ENCODE data around the gene ALCAM. TPM values are rescaled to one million over a fixed set of nuclear protein-coding genes. Genes with fewer than 3 reads are reported as not detected.

The ALCAM gene
- total and polyA plus RNA-seq, 4 donors, result 35.4 to 154 (median 80.7) TPM

DNA sequence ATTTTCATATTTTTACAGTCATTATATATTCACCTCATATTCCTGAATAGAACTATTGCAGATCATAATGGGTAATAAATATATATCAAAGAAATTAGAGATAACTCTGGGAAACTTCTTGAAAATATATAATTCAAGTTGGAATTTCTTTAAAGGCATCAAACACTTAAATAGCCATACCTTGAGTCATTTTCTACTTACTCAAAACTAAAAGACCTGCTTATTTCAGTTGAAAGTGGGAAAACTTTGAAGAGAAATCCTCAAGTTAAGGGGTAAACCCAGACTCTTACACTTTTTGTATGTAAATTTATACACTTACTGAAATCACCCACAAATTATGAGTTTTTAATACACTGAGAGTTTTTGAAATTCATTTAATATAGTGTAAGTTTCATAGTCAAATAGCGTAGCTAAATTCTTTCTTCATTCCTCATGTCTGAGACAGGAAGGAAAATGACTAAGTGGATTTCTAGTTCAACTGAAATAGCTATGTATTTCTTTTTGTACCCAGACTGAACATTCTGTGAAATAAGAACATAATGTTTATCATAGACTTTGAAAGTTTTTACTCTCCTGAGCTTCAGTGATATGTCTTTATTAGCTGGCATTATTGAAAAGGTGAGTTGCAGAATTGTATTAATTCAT is 4.6 kb upstream of the ALCAM start:
- Histone ChIP-seq H3K36me3 (ENCODE audit: control insufficient read depth in 1 of 2, insufficient read depth in 2 of 2, low read length in 1 of 2) (no peaks in the 10 kb centered on the region), H3K4me1 (ENCODE audit: control insufficient read depth in 1 of 2, insufficient read depth in 2 of 2, low read length in 2 of 2) (peaks cover 2 to 5% of the 10 kb centered on the region in 2 donors), H3K9me3 (ENCODE audit: control insufficient read depth, low read length) (no peaks in the 10 kb centered on the region), H3K27me3 (ENCODE audit: control insufficient read depth in 1 of 2, insufficient read depth in 2 of 2, low read length in 1 of 2) (no peaks in the 10 kb centered on the region), H3K27ac (ENCODE audit: low read depth in 1 of 2, low read length in 2 of 2) (peak overlapping the region in 1 of 2 donors; percentile 80), H3K4me3 (ENCODE audit: low read length in 2 of 2) (no peak overlapping the region)
- intact Hi-C loops (cut with DNase I), result loop anchor here (10.0 kb wide), 3 partner anchors 597 to 1087 kb away; no protein-coding TSS in a partner anchor
- 4 to 5% methylated on average over 1 of the region's 1 CpG for WGBS, 2 donors
- DNase-seq (no peak), ATAC-seq (ENCODE audit: low FRiP score) (no peak)

DNA sequence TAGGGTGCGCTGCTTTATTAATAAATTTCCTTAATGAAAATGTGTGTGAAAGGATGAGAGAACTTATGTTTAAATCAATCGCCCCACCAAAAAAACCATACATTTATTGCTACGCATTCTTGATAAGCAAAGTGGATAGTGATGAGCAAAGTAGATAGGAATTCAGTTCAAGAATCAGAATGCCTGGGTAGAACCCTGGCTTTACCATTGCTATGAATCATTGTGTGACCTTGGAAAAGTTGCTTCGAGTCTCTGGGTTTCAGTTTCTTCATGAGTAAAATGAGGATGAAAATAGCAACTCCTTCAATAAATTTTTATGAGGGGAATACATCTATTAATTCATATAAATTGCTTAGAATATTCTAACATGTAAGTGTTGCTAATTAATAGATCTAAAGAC is 2.6 kb upstream of the ALCAM start:
- 93% methylated on average over 4 of the region's 4 CpGs for WGBS, 2 donors
- peaks cover 2 to 5% of the 10 kb centered on the region in 2 donors for H3K4me1 ChIP-seq (ENCODE audit: control insufficient read depth in 1 of 2, insufficient read depth in 2 of 2, low read length in 2 of 2)
- no peak overlapping the region for H3K4me3 ChIP-seq (ENCODE audit: low read length in 2 of 2)
- H3K9me3 ChIP-seq (ENCODE audit: control insufficient read depth, low read length), result no peaks in the 10 kb centered on the region
- no peaks in the 10 kb centered on the region for H3K36me3 ChIP-seq (ENCODE audit: control insufficient read depth in 1 of 2, insufficient read depth in 2 of 2, low read length in 1 of 2)
- no peaks in the 10 kb centered on the region for H3K27me3 ChIP-seq (ENCODE audit: control insufficient read depth in 1 of 2, insufficient read depth in 2 of 2, low read length in 1 of 2)
- no peak for DNase-seq
- ATAC-seq (ENCODE audit: low FRiP score), result no peak
- no peak overlapping the region for H3K27ac ChIP-seq (ENCODE audit: low read depth in 1 of 2, low read length in 2 of 2)
- intact Hi-C loops (cut with DNase I), result loop anchor here (10.0 kb wide), 3 partner anchors 599 to 1089 kb away; no protein-coding TSS in a partner anchor

DNA sequence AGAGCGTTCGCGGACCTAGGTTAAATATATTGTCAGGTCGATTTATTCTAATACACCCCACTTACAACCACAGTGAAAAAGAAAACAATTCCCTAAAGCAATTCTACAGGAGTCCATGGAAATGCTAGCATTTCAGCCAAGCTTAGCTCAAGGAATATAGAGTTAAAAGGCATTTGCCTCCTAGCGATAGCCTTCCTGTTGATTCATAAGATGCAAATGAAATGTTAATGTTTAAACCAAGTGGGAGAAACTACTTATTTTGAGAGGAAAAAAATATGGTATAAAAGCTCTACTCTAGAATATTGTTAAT is 1.7 kb upstream of the ALCAM start:
- 66 to 69% methylated on average over 5 of the region's 5 CpGs for WGBS, 2 donors
- intact Hi-C loops (cut with DNase I), result loop anchor here (5.0 to 10.0 kb wide), 6 partner anchors 152 to 1090 kb away; no protein-coding TSS in a partner anchor
- no peak overlapping the region for H3K4me3 ChIP-seq (ENCODE audit: low read length in 2 of 2)
- no peak for ATAC-seq (ENCODE audit: low FRiP score)
- no peaks in the 10 kb centered on the region for H3K36me3 ChIP-seq (ENCODE audit: control insufficient read depth in 1 of 2, insufficient read depth in 2 of 2, low read length in 1 of 2)
- no peaks in the 10 kb centered on the region for H3K27me3 ChIP-seq (ENCODE audit: control insufficient read depth in 1 of 2, insufficient read depth in 2 of 2, low read length in 1 of 2)
- H3K27ac ChIP-seq (ENCODE audit: low read depth in 1 of 2, low read length in 2 of 2), result no peak overlapping the region
- no peaks in the 10 kb centered on the region for H3K9me3 ChIP-seq (ENCODE audit: control insufficient read depth, low read length)
- no peaks in the 10 kb centered on the region for H3K4me1 ChIP-seq (ENCODE audit: control insufficient read depth in 1 of 2, insufficient read depth in 2 of 2, low read length in 2 of 2)
- DNase-seq, result no peak

DNA sequence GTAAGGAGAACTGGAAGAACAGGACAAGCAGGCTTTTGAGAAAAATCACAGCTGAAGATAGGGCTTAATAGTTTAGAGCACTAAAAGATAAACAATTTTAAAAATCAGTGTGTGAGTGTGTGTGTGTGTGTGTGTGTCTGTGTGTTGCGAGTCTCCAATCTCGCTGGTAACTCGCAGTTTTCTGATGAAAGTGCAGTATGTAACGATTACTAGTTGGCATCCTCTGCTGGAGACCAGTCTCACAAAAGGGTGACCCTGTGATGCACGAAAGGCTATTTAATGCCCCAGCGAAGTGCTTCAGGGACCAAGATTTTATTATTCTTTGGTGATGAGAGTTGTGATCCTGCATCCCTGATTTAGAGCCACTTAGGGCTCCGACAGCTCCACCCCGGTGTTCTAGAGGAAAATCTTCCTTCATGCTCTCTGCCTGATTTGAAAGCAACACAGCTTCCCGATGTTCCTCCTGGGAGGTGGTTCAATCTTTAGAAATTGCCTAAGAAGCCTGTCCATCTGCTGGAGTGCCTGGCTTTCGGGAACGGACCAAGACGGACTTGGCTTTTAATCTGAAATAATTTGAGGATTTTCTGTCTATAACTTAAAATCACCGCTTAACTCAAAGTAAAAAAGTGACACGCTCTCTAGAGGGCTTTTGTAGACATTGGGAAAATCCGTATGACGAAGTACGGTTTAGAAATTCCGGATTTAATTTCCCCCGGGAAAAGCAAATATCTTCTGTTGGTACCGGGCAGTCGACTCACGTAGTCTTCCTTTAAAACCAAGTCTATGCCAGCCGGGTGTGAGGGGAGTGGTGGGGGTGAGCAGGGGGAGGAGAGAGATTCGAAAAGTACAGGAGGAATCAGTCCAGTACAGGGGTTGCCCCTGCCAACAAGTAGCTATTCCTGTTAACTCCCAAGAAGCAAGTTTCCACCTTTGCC is 1.1 kb upstream of the ALCAM start:
- no peaks in the 10 kb centered on the region for H3K36me3 ChIP-seq (ENCODE audit: control insufficient read depth in 1 of 2, insufficient read depth in 2 of 2, low read length in 1 of 2)
- H3K27ac ChIP-seq (ENCODE audit: low read depth in 1 of 2, low read length in 2 of 2), result peak overlapping the region; percentile 87 to 89
- ATAC-seq (ENCODE audit: low FRiP score), result peak; percentile 32
- no peaks in the 10 kb centered on the region for H3K9me3 ChIP-seq (ENCODE audit: control insufficient read depth, low read length)
- 1 to 2% methylated on average over 24 of the region's 24 CpGs for WGBS, 2 donors
- H3K4me1 ChIP-seq (ENCODE audit: control insufficient read depth in 1 of 2, insufficient read depth in 2 of 2, low read length in 2 of 2), result no peaks in the 10 kb centered on the region
- peak overlapping the region; percentile 2 to 59 for H3K4me3 ChIP-seq (ENCODE audit: low read length in 2 of 2)
- no peaks in the 10 kb centered on the region for H3K27me3 ChIP-seq (ENCODE audit: control insufficient read depth in 1 of 2, insufficient read depth in 2 of 2, low read length in 1 of 2)
- intact Hi-C loops (cut with DNase I), result loop anchor here (5.0 to 10.0 kb wide), 6 partner anchors 152 to 1091 kb away; no protein-coding TSS in a partner anchor
- no peak for DNase-seq

DNA sequence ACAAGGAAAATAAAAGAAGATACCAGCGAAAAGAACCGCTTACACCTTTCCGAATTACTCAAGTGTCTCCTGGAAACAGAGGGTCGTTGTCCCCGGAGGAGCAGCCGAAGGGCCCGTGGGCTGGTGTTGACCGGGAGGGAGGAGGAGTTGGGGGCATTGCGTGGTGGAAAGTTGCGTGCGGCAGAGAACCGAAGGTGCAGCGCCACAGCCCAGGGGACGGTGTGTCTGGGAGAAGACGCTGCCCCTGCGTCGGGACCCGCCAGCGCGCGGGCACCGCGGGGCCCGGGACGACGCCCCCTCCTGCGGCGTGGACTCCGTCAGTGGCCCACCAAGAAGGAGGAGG is 325 bp downstream of the ALCAM start:
- H3K36me3 ChIP-seq (ENCODE audit: control insufficient read depth in 1 of 2, insufficient read depth in 2 of 2, low read length in 1 of 2), result no peaks in the 10 kb centered on the region
- ATAC-seq (ENCODE audit: low FRiP score) (peak; percentile 4), DNase-seq (peak; percentile 64 to 82)
- intact Hi-C loops (cut with DNase I), result loop anchor here (5.0 to 10.0 kb wide), 6 partner anchors 150 to 1092 kb away; no protein-coding TSS in a partner anchor
- peak overlapping the region; percentile 48 to 87 for H3K4me3 ChIP-seq (ENCODE audit: low read length in 2 of 2)
- H3K9me3 ChIP-seq (ENCODE audit: control insufficient read depth, low read length), result no peaks in the 10 kb centered on the region
- 0% methylated on average over 29 of the region's 29 CpGs for WGBS, 2 donors
- peak overlapping the region; percentile 44 to 64 for H3K27ac ChIP-seq (ENCODE audit: low read depth in 1 of 2, low read length in 2 of 2)
- H3K27me3 ChIP-seq (ENCODE audit: control insufficient read depth in 1 of 2, insufficient read depth in 2 of 2, low read length in 1 of 2), result no peaks in the 10 kb centered on the region
- H3K4me1 ChIP-seq (ENCODE audit: control insufficient read depth in 1 of 2, insufficient read depth in 2 of 2, low read length in 2 of 2), result no peaks in the 10 kb centered on the region

DNA sequence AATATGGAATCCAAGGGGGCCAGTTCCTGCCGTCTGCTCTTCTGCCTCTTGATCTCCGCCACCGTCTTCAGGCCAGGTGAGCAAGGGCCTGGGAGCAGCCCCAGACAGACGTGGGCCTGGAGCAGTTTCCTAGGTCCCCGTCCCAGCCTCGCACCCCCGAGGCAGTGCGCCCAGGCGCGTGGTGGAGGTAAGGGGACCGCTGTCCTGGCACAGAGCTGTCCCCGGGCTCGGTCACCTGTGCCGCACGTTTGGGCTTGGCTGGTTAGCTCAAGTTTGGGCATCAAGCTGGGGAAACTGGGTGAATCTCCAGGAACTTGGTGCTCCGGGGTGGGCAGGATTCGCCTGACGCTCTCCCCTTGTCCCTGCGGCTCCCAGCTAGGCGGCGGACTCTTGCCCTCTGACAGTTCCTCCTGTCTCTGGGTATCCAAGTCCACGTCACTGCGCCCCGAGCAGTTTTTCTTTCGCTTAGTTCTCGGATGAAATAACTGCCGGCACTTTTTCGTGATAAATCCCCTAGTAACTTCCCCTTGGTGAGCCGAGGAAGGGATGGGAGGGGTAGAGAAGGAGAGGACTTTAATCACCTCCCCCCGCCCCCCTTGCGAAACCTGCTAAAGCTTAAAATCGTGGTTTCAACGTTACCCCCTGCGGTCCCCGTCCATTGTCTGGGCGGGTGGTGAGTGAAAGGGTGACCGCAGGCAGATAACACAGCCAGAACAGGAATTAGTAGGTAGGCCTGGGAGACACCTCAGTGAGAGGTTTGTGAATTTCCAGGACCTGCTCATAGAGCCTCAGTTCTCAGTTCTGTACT is 901 bp downstream of the ALCAM start:
- peak overlapping the region; percentile 44 to 64 for H3K27ac ChIP-seq (ENCODE audit: low read depth in 1 of 2, low read length in 2 of 2)
- intact Hi-C loops (cut with DNase I), result loop anchor here (5.0 to 10.0 kb wide), 6 partner anchors 150 to 1093 kb away; no protein-coding TSS in a partner anchor
- 0% methylated on average over 37 of the region's 37 CpGs for WGBS, 2 donors
- H3K36me3 ChIP-seq (ENCODE audit: control insufficient read depth in 1 of 2, insufficient read depth in 2 of 2, low read length in 1 of 2), result no peaks in the 10 kb centered on the region
- no peaks in the 10 kb centered on the region for H3K27me3 ChIP-seq (ENCODE audit: control insufficient read depth in 1 of 2, insufficient read depth in 2 of 2, low read length in 1 of 2)
- no peaks in the 10 kb centered on the region for H3K9me3 ChIP-seq (ENCODE audit: control insufficient read depth, low read length)
- H3K4me1 ChIP-seq (ENCODE audit: control insufficient read depth in 1 of 2, insufficient read depth in 2 of 2, low read length in 2 of 2), result no peaks in the 10 kb centered on the region
- H3K4me3 ChIP-seq (ENCODE audit: low read length in 2 of 2), result peak overlapping the region; percentile 48 to 87
- DNase-seq (peak; percentile 87 to 88), ATAC-seq (ENCODE audit: low FRiP score) (peak; percentile 37)

DNA sequence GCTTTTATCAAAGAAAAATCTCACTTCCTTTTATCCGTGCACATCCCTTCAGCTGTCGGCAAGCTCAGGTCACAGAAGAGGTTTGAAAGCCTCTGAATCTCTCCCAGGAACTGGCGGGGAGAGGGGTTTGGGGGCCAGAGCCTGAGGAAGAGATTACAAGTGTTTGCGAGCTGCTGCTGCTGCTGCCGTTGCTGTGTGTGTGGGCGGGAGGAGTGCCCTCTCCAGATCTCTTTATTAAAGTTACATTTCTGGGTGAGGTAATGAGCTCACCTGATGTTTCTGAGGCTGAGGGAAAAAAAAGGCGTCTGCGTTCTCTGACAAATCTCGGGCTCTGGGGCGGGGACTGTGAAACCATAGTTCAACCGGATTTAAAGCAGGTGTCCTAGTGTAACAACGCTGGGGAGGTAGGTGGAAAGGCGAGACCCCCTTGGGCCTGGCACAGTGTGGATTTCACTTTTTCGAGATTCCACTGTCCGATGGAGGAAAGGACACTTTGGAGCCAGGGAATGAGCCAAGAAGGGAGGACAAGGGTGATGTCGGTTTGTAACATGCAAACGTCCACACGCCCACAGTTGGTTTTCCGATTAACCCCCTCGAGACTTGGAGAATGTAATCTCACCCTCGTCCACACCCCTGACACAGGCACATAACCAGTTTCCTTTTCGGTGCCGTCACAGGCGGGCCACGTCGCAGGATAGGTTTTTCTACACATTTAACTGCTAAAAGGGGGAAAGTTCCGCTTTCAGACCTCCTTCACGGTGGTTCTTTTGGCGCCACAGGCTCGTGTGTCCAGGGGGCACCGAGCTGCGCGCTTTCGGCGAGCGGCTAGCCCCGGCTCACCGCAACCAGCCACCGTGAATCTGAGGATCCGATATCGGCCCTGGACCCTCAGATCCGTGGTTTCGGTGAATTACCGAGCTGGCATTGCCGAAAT is 2.1 kb downstream of the ALCAM start:
- no peaks in the 10 kb centered on the region for H3K9me3 ChIP-seq (ENCODE audit: control insufficient read depth, low read length)
- peak overlapping the region; percentile 1 to 93 for H3K27ac ChIP-seq (ENCODE audit: low read depth in 1 of 2, low read length in 2 of 2)
- DNase-seq, result peak; percentile 61 to 70
- H3K27me3 ChIP-seq (ENCODE audit: control insufficient read depth in 1 of 2, insufficient read depth in 2 of 2, low read length in 1 of 2), result no peaks in the 10 kb centered on the region
- peak overlapping the region; percentile 48 to 87 for H3K4me3 ChIP-seq (ENCODE audit: low read length in 2 of 2)
- WGBS, 2 donors, result 0% methylated on average over 45 of the region's 45 CpGs
- no peaks in the 10 kb centered on the region for H3K4me1 ChIP-seq (ENCODE audit: control insufficient read depth in 1 of 2, insufficient read depth in 2 of 2, low read length in 2 of 2)
- peak; percentile 5 for ATAC-seq (ENCODE audit: low FRiP score)
- no peaks in the 10 kb centered on the region for H3K36me3 ChIP-seq (ENCODE audit: control insufficient read depth in 1 of 2, insufficient read depth in 2 of 2, low read length in 1 of 2)
- intact Hi-C loops (cut with DNase I), result loop anchor here (5.0 to 10.0 kb wide), 6 partner anchors 148 to 1094 kb away; no protein-coding TSS in a partner anchor
